ENCODE results near the gene GSTA5.

DNA sequence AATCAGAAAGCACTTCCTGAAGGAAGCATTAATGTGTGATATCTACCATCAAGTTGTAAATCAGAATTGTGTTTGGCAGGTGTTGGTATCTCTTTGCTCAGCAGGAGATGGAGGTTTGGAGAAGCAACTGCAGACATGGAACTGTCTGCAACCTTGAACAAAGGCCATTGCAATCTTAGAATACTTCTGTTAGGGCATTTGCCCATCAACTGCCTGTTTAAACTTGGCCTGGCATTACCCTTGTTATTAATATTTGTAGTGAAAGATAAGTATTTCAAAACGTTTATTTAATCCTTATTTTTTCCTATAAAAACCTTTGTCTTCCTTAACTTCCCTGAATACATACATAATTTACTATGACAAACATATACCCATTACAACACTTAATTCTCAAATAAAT lies 14.1 kb downstream of the GSTA5 start:
- no peak for TF ChIP-seq CTCF (IDR thresholded peaks at IDR 0.05)
- TF ChIP-seq POLR2AphosphoS5 (IDR thresholded peaks at IDR 0.05): no peak
- TF ChIP-seq POLR2A (IDR thresholded peaks at IDR 0.05): no peak

All from transverse colon (tissue), 4 donors.